ENCODE results near the gene LYST.
A peak's percentile ranks its signal among the peaks of the same experiment; 100 is the strongest.

DNA sequence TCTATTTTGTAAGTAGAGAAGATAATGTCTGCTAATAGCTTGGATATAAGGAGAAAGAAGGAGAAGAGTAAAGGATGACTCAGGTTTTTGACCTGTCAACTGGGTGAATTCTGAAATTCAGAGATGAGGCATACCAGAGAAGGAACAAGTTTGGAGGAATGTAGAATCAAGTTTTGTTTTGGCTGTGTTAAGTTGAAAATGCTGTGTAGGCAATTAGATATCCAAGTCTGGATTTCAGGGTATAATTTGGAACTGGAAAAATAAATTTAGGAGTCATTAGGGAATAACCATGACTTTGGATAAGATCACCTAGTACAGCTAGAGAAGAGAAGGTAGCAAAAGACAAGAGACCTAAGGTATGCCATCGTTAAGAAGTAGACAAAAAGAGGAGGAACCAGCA lies 194.7 kb downstream of the LYST start:
- TF ChIP-seq CHD1 (IDR thresholded peaks at IDR 0.05; ENCODE audit: low read depth, low read length) (no peak), POLR2A (IDR thresholded peaks at IDR 0.05; ENCODE audit: low read depth, low read length) (no peak), SMC3 (IDR thresholded peaks at IDR 0.05; ENCODE audit: low read depth, low read length) (no peak), RCOR1 (IDR thresholded peaks at IDR 0.05; ENCODE audit: insufficient replicate concordance, low read length) (no peak), CEBPB (IDR thresholded peaks at IDR 0.05; ENCODE audit: low read depth, low read length) (no peak), FOS (IDR thresholded peaks at IDR 0.05; ENCODE audit: low read depth, low read length) (no peak), RFX5 (IDR thresholded peaks at IDR 0.05; ENCODE audit: low read depth, low read length) (no peak), RAD21 (IDR thresholded peaks at IDR 0.05; ENCODE audit: low read length) (no peak), NFE2L2 (IDR thresholded peaks at IDR 0.05; ENCODE audit: low read depth, low read length) (no peak), MAFK (IDR thresholded peaks at IDR 0.05; ENCODE audit: low read depth, low read length) (peak; percentile 59)
- TF ChIP-seq, protein P1, sequence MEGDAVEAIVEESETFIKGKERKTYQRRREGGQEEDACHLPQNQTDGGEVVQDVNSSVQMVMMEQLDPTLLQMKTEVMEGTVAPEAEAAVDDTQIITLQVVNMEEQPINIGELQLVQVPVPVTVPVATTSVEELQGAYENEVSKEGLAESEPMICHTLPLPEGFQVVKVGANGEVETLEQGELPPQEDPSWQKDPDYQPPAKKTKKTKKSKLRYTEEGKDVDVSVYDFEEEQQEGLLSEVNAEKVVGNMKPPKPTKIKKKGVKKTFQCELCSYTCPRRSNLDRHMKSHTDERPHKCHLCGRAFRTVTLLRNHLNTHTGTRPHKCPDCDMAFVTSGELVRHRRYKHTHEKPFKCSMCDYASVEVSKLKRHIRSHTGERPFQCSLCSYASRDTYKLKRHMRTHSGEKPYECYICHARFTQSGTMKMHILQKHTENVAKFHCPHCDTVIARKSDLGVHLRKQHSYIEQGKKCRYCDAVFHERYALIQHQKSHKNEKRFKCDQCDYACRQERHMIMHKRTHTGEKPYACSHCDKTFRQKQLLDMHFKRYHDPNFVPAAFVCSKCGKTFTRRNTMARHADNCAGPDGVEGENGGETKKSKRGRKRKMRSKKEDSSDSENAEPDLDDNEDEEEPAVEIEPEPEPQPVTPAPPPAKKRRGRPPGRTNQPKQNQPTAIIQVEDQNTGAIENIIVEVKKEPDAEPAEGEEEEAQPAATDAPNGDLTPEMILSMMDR (conservative IDR thresholded peaks at IDR 0.05; ENCODE audit: low read depth, low read length): no peak
- TF ChIP-seq, protein P2, sequence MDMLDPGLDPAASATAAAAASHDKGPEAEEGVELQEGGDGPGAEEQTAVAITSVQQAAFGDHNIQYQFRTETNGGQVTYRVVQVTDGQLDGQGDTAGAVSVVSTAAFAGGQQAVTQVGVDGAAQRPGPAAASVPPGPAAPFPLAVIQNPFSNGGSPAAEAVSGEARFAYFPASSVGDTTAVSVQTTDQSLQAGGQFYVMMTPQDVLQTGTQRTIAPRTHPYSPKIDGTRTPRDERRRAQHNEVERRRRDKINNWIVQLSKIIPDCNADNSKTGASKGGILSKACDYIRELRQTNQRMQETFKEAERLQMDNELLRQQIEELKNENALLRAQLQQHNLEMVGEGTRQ (IDR thresholded peaks at IDR 0.05; ENCODE audit: low read depth, low read length): no peak
- TF ChIP-seq, protein P3, sequence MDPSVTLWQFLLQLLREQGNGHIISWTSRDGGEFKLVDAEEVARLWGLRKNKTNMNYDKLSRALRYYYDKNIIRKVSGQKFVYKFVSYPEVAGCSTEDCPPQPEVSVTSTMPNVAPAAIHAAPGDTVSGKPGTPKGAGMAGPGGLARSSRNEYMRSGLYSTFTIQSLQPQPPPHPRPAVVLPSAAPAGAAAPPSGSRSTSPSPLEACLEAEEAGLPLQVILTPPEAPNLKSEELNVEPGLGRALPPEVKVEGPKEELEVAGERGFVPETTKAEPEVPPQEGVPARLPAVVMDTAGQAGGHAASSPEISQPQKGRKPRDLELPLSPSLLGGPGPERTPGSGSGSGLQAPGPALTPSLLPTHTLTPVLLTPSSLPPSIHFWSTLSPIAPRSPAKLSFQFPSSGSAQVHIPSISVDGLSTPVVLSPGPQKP (IDR thresholded peaks at IDR 0.05; ENCODE audit: borderline replicate concordance, low read depth, low read length): no peak

Measured in IMR-90 (cell line).